Left lung (tissue), 10 donors: ENCODE data around the gene PEX6. TPM values are rescaled to one million over a fixed set of nuclear protein-coding genes. Genes with fewer than 3 reads are reported as not detected.
A peak's percentile ranks its signal among the peaks of the same experiment; 100 is the strongest.

Experiments
- ATAC-seq: fragments of 200-7000 bp; cut with Tn5 transposase; one replicate; pipeline ENCODE4 v1.9.1; 2020; ENCODE audit warnings: moderate library complexity
- DNase-seq, 4 donors: peaks; one replicate each; pipeline ENCODE4 v3.0.0-alpha.2; 2013 to 2020
- H3K27ac ChIP-seq, 2 donors: fragments of 200-600 bp; sonication (generic) in 1 of 2; one replicate each; pipeline versions ENCODE4 v1.5.0 to v1.8.0; 2020 to 2021
- H3K27me3 ChIP-seq, 2 donors: fragments of 200-600 bp; sonication (generic) in 1 of 2; one replicate each; pipeline versions ENCODE4 v1.5.0 to v1.8.0; 2020 to 2021
- H3K36me3 ChIP-seq, 2 donors: fragments of 200-600 bp; sonication (generic) in 1 of 2; one replicate each; pipeline versions ENCODE4 v1.5.0 to v1.8.0; 2020 to 2021
- H3K4me1 ChIP-seq, 2 donors: fragments of 200-600 bp; one replicate each; pipeline ENCODE4 v1.8.0; 2021
- H3K4me3 ChIP-seq, 2 donors: fragments of 200-600 bp; sonication (generic) in 1 of 2; one replicate each; pipeline versions ENCODE4 v1.5.0 to v1.8.0; 2020 to 2021; ENCODE audit warnings: mild to moderate bottlenecking in 1 of 2
- H3K9me3 ChIP-seq, 2 donors: fragments of 200-600 bp; sonication (generic) in 1 of 2; one replicate each; pipeline versions ENCODE4 v1.5.0 to v1.8.0; 2020 to 2021
- CTCF ChIP-seq, 2 donors: fragments of 200-600 bp; sonication (generic) in 1 of 2; IDR thresholded peaks; one replicate each; pipeline versions ENCODE4 v1.5.0 to v1.8.0; 2021; ENCODE audit warnings: antibody characterized with exemption in 2 of 2
- intact Hi-C, 2 donors: fragments of 100-400 bp; cut with DNase I; formaldehyde crosslinking; loops; one replicate each; pipeline versions ENCODE4 v1.11.2 to v1.14.2; 2022
- polyA plus RNA-seq, 6 donors: library from polyadenylated mRNA; unstranded; fragments of 120-200 nt; gene quantifications; one replicate each; pipeline ENCODE4 v1.2.1, GENCODE V29; 2013; ENCODE audit not compliant: insufficient read length in 6 of 6
- total RNA-seq, 2 donors: library from RNA; stranded (reverse); fragmentation: NEBNext Ultra II Directional; extraction: Animal tissue kit (Norgen Biotek cat#: 25700); gene quantifications; one replicate each; pipeline ENCODE4 v1.2.1, GENCODE V29; 2021
- donor health status: DM: no; HTN: yes; CAD: no.
- donor health status: DM: no; HTN: no; CAD: no.

The PEX6 gene
- total and polyA plus RNA-seq, 8 donors, result 15.2 to 27.1 (median 21.5) TPM

GRCh38 chr6:42938987-42939809, 39.8 kb downstream of the PEX6 start:
- Histone ChIP-seq H3K4me1 (peaks cover 0 to 17% of the 10 kb centered on the region in 2 donors), H3K27ac (no peak overlapping the region), H3K9me3 (no peaks in the 10 kb centered on the region), H3K27me3 (no peaks in the 10 kb centered on the region), H3K36me3 (peaks cover 0 to 100% of the 10 kb centered on the region in 2 donors), H3K4me3 (no peak overlapping the region)
- intact Hi-C loops, result no loop called here
- DNase-seq (peak in 1 of 4 donors; percentile 39), ATAC-seq (no peak)
- TF ChIP-seq CTCF (IDR thresholded peaks at IDR 0.05), result no peak

- intact Hi-C loops, result no loop called here
- H3K27me3 ChIP-seq, result no peaks in the 10 kb centered on the region
- peaks cover 0 to 96% of the 10 kb centered on the region in 2 donors for H3K36me3 ChIP-seq
- TF ChIP-seq CTCF (IDR thresholded peaks at IDR 0.05), result no peak
- no peak for DNase-seq
- ATAC-seq, result no peak
- no peaks in the 10 kb centered on the region for H3K9me3 ChIP-seq
- H3K4me1 ChIP-seq, result peaks cover 0 to 25% of the 10 kb centered on the region in 2 donors
- no peak overlapping the region for H3K27ac ChIP-seq
- H3K4me3 ChIP-seq, result no peak overlapping the region
Measured at GRCh38 chr6:42938428-42938796, 40.6 kb downstream of the PEX6 start.

- no peak overlapping the region for H3K4me3 ChIP-seq
- peaks cover 0 to 31% of the 10 kb centered on the region in 2 donors for H3K4me1 ChIP-seq
- H3K27ac ChIP-seq, result no peak overlapping the region
- H3K36me3 ChIP-seq, result peaks cover 0 to 89% of the 10 kb centered on the region in 2 donors
- TF ChIP-seq CTCF (IDR thresholded peaks at IDR 0.05), result no peak
- intact Hi-C loops, result no loop called here
- H3K9me3 ChIP-seq, result no peaks in the 10 kb centered on the region
- no peaks in the 10 kb centered on the region for H3K27me3 ChIP-seq
- peak in 1 of 4 donors; percentile 41 for DNase-seq
- ATAC-seq, result no peak
Measured at GRCh38 chr6:42937548-42938427, 41.2 kb downstream of the PEX6 start.

GRCh38 chr6:42936398-42936797, 42.6 kb downstream of the PEX6 start:
- no peak for ATAC-seq

More at GRCh38 chr6:42936398-42936797, 42.6 kb downstream of the PEX6 start:
- Histone ChIP-seq H3K4me3 (no peak overlapping the region), H3K36me3 (peaks cover 0 to 78% of the 10 kb centered on the region in 2 donors), H3K27ac (no peak overlapping the region), H3K4me1 (peaks cover 5 to 45% of the 10 kb centered on the region in 2 donors), H3K9me3 (no peaks in the 10 kb centered on the region), H3K27me3 (no peaks in the 10 kb centered on the region)
- intact Hi-C loops, result no loop called here
- peak in 1 of 4 donors; percentile 24 for DNase-seq
- TF ChIP-seq CTCF (IDR thresholded peaks at IDR 0.05), result no peak
